Progenitor cell of endocrine pancreas (in vitro differentiated cells): Measurements from ENCODE around the gene CHIC2. TPM values are rescaled to one million over a fixed set of nuclear protein-coding genes. Genes with fewer than 3 reads are reported as not detected.

Experiments
- DNase-seq: peaks from one replicate; pipeline ENCODE4 v3.0.0; 2021; ENCODE audit warnings: low spot score; ENCODE audit not compliant: unreplicated experiment
- H3K27ac Mint-ChIP-seq: 2 replicates; pipeline ENCODE4 v1.8.0; 2021; ENCODE audit warnings: mild to moderate bottlenecking, moderate library complexity, mixed read lengths
- H3K27me3 Mint-ChIP-seq: 2 replicates; pipeline ENCODE4 v1.8.0; 2021; ENCODE audit warnings: mixed read lengths
- H3K36me3 Mint-ChIP-seq: 2 replicates; pipeline ENCODE4 v1.8.0; 2022; ENCODE audit warnings: mixed read lengths; ENCODE audit not compliant: insufficient read depth
- H3K4me1 Mint-ChIP-seq: 2 replicates; pipeline ENCODE4 v1.8.0; 2021; ENCODE audit warnings: low read depth, mixed read lengths
- H3K4me3 Mint-ChIP-seq: 2 replicates; pipeline ENCODE4 v1.8.0; 2021; ENCODE audit warnings: low read depth, mild to moderate bottlenecking, moderate library complexity, mixed read lengths
- H3K9me3 Mint-ChIP-seq: 2 replicates; pipeline ENCODE4 v1.8.0; 2021; ENCODE audit warnings: low read depth, mixed read lengths
- total RNA-seq: library from RNA; stranded (reverse); gene quantifications from 2 replicates; pipeline ENCODE4 v1.2.1, GENCODE V29; 2021
- TF ChIP-seq, protein P1 (sequence below): fragments of 200-600 bp; sonication (generic); IDR thresholded peaks from one replicate; pipeline ENCODE4 v1.5.0; 2021; ENCODE audit warnings: antibody characterized with exemption, mild to moderate bottlenecking; ENCODE audit not compliant: unreplicated experiment

CHIC2 gene
- total RNA-seq, 1 donor from 2014 or later = 15.6 TPM

DNA sequence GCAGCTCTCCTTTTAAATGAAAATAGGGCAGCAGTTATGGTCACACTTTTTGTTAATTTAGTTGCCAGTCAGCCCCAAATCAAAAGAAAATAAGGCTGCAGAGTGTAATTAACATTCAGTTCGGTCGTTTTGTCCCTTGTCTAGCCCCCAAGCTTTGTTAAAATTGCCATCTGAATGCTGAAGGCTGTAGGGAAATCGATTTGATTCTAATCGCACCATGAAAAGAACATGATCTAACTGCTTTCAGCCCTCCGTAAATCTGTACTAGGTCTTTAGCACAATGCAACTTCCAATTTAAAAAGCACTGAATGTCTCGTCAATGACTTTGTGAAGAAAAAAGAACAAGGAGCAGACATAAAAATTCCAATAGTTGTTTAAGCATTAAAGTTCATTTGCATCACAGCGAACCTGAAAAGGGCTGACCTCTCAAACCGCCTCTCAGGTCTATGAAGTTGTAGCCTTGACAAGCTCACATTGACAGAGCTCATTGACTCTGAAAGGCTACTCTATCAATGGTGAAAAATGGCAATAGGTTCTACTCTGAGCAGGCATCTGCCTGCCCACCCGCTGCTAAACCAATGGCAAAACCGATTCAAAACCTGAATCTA is 48.9 kb downstream of the CHIC2 start:
- Mint-ChIP-seq H3K4me1 (peaks cover 23% of the 10 kb centered on the region), H3K4me3 (peak overlapping the region; percentile 0), H3K9me3 (no peaks in the 10 kb centered on the region), H3K27me3 (no peaks in the 10 kb centered on the region), H3K36me3 (no peaks in the 10 kb centered on the region), H3K27ac (no peak overlapping the region)
- DNase-seq = no peak
- TF ChIP-seq, protein P1, sequence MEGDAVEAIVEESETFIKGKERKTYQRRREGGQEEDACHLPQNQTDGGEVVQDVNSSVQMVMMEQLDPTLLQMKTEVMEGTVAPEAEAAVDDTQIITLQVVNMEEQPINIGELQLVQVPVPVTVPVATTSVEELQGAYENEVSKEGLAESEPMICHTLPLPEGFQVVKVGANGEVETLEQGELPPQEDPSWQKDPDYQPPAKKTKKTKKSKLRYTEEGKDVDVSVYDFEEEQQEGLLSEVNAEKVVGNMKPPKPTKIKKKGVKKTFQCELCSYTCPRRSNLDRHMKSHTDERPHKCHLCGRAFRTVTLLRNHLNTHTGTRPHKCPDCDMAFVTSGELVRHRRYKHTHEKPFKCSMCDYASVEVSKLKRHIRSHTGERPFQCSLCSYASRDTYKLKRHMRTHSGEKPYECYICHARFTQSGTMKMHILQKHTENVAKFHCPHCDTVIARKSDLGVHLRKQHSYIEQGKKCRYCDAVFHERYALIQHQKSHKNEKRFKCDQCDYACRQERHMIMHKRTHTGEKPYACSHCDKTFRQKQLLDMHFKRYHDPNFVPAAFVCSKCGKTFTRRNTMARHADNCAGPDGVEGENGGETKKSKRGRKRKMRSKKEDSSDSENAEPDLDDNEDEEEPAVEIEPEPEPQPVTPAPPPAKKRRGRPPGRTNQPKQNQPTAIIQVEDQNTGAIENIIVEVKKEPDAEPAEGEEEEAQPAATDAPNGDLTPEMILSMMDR = no peak

DNA sequence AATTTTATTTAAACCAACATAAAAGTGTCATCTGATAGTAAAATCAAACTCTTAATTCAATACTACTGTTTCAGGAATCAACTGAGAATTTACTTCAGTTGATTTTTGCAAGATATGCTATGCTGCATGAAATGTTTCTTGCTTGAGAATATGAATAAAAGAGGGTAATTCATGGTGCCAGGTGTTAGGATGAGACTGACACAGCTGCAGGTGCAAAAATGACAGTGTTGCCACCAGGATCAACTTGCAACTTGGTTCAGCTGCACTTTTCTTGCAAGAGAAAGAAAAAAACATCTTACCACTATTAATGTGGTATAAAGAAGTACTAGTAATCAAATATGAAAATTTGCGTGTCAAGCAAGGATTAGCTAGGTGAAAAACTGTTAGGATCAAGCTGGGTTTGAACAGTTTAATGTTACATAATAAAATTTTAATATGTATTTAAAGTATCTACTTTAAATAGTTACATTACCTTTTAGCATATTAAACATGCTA is 49.7 kb downstream of the CHIC2 start:
- no peak overlapping the region for H3K4me3 Mint-ChIP-seq
- no peak overlapping the region for H3K27ac Mint-ChIP-seq
- no peaks in the 10 kb centered on the region for H3K9me3 Mint-ChIP-seq
- H3K4me1 Mint-ChIP-seq = peaks cover 23% of the 10 kb centered on the region
- no peak for DNase-seq
- TF ChIP-seq, protein P1 = no peak
- no peaks in the 10 kb centered on the region for H3K36me3 Mint-ChIP-seq
- no peaks in the 10 kb centered on the region for H3K27me3 Mint-ChIP-seq

DNA sequence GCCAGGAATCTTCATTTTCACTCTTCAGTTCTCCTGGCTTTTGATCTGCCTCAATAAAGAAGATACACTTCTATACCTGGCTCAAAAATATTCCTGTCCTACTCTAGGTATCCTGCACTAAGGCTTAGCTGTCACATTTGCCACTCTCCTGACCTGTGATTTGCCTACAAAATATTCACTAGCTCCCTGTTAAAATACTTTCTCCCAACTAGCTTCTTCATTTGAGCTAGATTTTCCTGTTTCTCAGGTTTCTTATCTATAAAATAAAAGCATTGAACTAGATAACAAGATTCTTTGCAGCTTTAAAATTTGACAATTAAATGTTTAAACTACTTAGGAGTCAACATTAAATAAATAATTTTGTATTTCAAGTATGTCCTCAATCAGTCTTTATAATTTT is 53.2 kb downstream of the CHIC2 start:
- TF ChIP-seq, protein P1 = no peak
- Mint-ChIP-seq H3K9me3 (no peaks in the 10 kb centered on the region), H3K4me1 (peaks cover 25% of the 10 kb centered on the region), H3K4me3 (no peak overlapping the region), H3K36me3 (peaks cover 2% of the 10 kb centered on the region), H3K27me3 (no peaks in the 10 kb centered on the region), H3K27ac (no peak overlapping the region)
- no peak for DNase-seq

DNA sequence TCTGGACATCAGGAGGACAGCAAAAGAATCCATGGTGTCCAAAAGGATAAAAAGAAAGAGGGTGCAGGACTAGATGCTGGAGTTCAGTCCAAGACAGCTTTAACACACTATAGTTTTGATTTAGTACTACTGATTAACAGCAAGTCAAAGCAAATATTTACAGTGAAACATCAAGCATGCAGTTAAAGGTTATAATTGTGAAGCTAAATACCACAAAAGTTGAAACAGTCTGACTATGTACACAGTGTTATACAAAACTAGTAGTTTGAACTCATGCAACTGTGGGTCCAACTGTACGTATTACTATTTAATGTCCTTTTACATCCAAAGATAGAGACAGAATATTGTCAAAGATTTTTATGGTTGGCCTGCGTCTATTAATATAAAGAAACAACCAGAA is 57.6 kb downstream of the CHIC2 start:
- TF ChIP-seq, protein P1 = no peak
- Mint-ChIP-seq H3K9me3 (no peaks in the 10 kb centered on the region), H3K4me1 (peaks cover 16% of the 10 kb centered on the region), H3K27ac (no peak overlapping the region), H3K27me3 (no peaks in the 10 kb centered on the region), H3K4me3 (no peak overlapping the region), H3K36me3 (peaks cover 4% of the 10 kb centered on the region)
- no peak for DNase-seq

DNA sequence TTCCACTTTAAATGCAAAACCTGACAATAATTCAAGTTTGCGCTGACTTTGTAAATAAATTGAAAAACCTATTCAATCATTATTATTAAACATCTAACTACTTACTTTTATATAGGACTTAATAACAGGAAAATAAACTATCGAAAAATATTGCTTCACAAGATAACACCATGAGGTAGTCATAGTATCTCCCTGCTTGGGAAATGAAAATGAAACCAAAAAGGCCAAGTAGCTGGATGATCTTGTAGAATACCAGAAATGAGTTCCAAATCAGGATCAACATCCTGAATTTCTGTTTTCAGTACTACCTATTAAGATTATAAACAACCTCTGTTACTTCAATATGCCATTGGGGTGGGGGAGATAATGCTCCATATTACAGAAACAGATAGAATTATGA is 58.9 kb downstream of the CHIC2 start:
- no peaks in the 10 kb centered on the region for H3K9me3 Mint-ChIP-seq
- H3K36me3 Mint-ChIP-seq = peaks cover 6% of the 10 kb centered on the region
- H3K27me3 Mint-ChIP-seq = no peaks in the 10 kb centered on the region
- TF ChIP-seq, protein P1 = no peak
- no peak overlapping the region for H3K4me3 Mint-ChIP-seq
- H3K4me1 Mint-ChIP-seq = peaks cover 14% of the 10 kb centered on the region
- H3K27ac Mint-ChIP-seq = no peak overlapping the region
- no peak for DNase-seq
